ENCODE data around the gene PHF2. TPM values are rescaled to one million over a fixed set of nuclear protein-coding genes. Genes with fewer than 3 reads are reported as not detected.

Gene PHF2
- total and polyA plus RNA-seq, 4 donors = 10.3 to 32.4 (median 27.9) TPM

DNA sequence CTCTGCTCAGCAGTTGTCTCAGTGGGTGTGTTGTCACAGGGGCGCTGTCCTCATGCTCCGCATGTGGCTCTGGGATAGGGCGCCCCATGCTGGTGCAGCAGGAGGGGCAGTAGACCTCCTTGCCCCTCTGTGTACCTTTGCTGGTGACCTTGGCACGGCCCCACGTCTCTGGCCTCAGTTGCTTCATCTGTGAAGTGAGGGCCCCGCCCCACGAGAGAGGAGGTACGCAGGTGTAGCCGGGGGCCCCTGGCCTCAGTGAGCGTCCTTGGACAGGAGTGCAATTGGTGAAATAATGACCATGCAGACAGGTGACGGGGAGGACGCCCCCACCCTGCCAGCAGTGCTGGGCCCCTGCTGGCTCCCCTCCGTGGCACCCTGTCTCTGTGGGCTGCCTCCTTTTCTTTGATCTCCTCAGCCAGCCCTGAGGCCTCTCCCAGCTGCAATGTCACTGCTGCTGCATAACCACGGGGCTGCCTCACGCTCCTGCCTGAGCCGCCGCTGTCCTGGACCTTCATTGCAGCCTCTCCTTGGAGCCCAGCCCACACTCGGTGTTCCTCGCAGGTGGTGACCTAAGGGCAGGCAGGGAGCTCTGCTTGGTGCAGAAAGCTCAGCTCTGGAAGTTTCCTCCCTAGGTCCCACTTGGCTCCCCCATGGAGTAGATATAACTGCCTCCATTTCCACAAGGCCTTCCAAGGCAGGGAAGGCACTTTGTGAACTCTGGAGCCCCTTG lies 57.3 kb downstream of the PHF2 start:
- H3K9me3 ChIP-seq (ENCODE audit: control insufficient read depth, low read length) = no peaks in the 10 kb centered on the region
- intact Hi-C loops (cut with DNase I) = no loop called here
- no peak overlapping the region for H3K27ac ChIP-seq (ENCODE audit: low read depth in 1 of 2, low read length in 2 of 2)
- no peaks in the 10 kb centered on the region for H3K27me3 ChIP-seq (ENCODE audit: control insufficient read depth in 1 of 2, insufficient read depth in 2 of 2, low read length in 1 of 2)
- ATAC-seq (ENCODE audit: low FRiP score) (no peak), DNase-seq (no peak)
- no peaks in the 10 kb centered on the region for H3K4me1 ChIP-seq (ENCODE audit: control insufficient read depth in 1 of 2, insufficient read depth in 2 of 2, low read length in 2 of 2)
- H3K36me3 ChIP-seq (ENCODE audit: control insufficient read depth in 1 of 2, insufficient read depth in 2 of 2, low read length in 1 of 2) = peaks cover 0 to 8% of the 10 kb centered on the region in 2 donors
- no peak overlapping the region for H3K4me3 ChIP-seq (ENCODE audit: low read length in 2 of 2)
- 86% methylated on average over 19 of the region's 19 CpGs for WGBS, 2 donors

GRCh38 chr9:93634311-93635185 lies 58.2 kb downstream of the PHF2 start:
- 86 to 88% methylated on average over 10 of the region's 10 CpGs for WGBS, 2 donors
- H3K36me3 ChIP-seq (ENCODE audit: control insufficient read depth in 1 of 2, insufficient read depth in 2 of 2, low read length in 1 of 2) = peaks cover 0 to 9% of the 10 kb centered on the region in 2 donors
- intact Hi-C loops (cut with DNase I) = no loop called here

DNA sequence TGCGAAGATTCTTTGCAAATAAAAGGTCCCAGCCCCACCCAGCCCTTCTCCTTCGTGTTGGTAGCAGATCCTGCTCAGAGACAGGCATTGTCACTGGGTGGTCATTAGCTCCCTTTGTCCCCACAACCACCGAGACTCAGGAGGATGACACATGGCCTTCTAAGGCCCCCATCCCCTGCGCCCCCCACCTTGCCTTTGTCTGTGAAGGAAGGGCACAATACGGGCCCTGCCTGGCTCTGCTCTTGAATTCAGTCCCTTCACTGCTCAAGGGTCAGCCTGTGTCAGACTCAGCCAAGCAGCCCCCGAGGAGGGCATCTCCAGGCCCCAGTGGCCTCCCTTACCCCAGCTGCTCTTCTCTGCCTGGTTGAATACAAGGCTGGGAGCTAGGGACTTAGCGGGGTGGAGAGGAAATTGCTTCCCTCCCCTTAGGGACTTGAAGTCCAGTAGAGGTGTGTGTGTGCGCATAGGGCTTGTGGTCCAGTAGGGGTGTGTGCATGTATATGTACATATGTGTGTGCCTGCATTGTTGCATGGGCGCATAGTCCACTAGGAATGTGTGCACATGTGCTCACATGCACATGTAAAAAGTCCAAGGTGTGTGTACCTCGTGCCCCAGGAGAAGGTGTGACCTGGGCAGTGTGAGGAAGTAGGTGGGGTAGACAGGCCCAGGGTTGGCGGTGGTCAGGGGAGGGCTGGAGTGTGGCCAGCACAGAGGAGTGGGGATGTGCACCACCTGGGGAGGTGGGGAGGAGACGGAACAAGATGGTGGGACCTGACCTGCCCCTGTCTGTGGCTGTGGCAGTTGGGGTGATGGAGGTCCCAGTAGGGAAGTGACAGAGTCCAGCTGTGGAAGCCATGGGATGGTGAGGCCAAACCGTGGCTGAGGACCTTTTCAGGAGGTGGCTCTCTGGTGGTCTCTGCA lies 59.1 kb downstream of the PHF2 start:
- DNase-seq (no peak), ATAC-seq (ENCODE audit: low FRiP score) (no peak)
- Histone ChIP-seq H3K9me3 (ENCODE audit: control insufficient read depth, low read length) (no peaks in the 10 kb centered on the region), H3K4me1 (ENCODE audit: control insufficient read depth in 1 of 2, insufficient read depth in 2 of 2, low read length in 2 of 2) (no peaks in the 10 kb centered on the region), H3K4me3 (ENCODE audit: low read length in 2 of 2) (no peak overlapping the region), H3K27me3 (ENCODE audit: control insufficient read depth in 1 of 2, insufficient read depth in 2 of 2, low read length in 1 of 2) (no peaks in the 10 kb centered on the region), H3K36me3 (ENCODE audit: control insufficient read depth in 1 of 2, insufficient read depth in 2 of 2, low read length in 1 of 2) (peaks cover 0 to 11% of the 10 kb centered on the region in 2 donors), H3K27ac (ENCODE audit: low read depth in 1 of 2, low read length in 2 of 2) (no peak overlapping the region)
- intact Hi-C loops (cut with DNase I) = no loop called here
- 88 to 92% methylated on average over 13 of the region's 13 CpGs for WGBS, 2 donors

More at GRCh38 chr9:93634311-93635185, 58.2 kb downstream of the PHF2 start:
- ATAC-seq (ENCODE audit: low FRiP score) (no peak), DNase-seq (no peak)
- H3K4me1 ChIP-seq (ENCODE audit: control insufficient read depth in 1 of 2, insufficient read depth in 2 of 2, low read length in 2 of 2) = no peaks in the 10 kb centered on the region
- H3K27me3 ChIP-seq (ENCODE audit: control insufficient read depth in 1 of 2, insufficient read depth in 2 of 2, low read length in 1 of 2) = no peaks in the 10 kb centered on the region
- H3K27ac ChIP-seq (ENCODE audit: low read depth in 1 of 2, low read length in 2 of 2) = no peak overlapping the region
- H3K9me3 ChIP-seq (ENCODE audit: control insufficient read depth, low read length) = no peaks in the 10 kb centered on the region
- H3K4me3 ChIP-seq (ENCODE audit: low read length in 2 of 2) = no peak overlapping the region

DNA sequence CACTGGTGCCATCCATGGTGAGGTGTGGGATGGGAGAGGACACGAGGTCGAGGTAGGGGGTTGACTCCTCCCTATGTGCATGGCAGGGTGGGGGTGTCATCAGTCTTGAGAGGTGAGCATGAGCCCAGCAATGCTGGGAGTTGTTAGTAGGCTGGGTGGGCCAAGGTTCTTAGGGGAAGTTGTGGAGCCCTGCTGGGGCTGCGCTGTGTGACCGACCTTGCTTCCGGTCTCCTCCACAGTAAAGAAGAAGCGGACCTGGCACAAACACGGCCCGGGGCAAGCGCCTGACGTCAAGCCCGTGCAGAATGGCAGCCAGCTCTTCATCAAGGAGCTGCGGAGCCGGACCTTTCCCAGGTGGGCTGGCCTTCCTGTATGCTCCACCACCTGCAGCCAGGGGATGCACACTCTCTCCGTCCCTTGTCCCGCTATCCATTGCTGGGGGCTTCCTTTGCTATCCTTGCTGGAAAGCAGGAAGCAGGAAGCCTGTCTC lies 59.8 kb downstream of the PHF2 start:
- Histone ChIP-seq H3K4me1 (ENCODE audit: control insufficient read depth in 1 of 2, insufficient read depth in 2 of 2, low read length in 2 of 2) (no peaks in the 10 kb centered on the region), H3K36me3 (ENCODE audit: control insufficient read depth in 1 of 2, insufficient read depth in 2 of 2, low read length in 1 of 2) (peaks cover 0 to 9% of the 10 kb centered on the region in 2 donors), H3K27ac (ENCODE audit: low read depth in 1 of 2, low read length in 2 of 2) (no peak overlapping the region), H3K9me3 (ENCODE audit: control insufficient read depth, low read length) (no peaks in the 10 kb centered on the region), H3K4me3 (ENCODE audit: low read length in 2 of 2) (no peak overlapping the region), H3K27me3 (ENCODE audit: control insufficient read depth in 1 of 2, insufficient read depth in 2 of 2, low read length in 1 of 2) (no peaks in the 10 kb centered on the region)
- DNase-seq (peak in 1 of 2 donors; percentile 35), ATAC-seq (ENCODE audit: low FRiP score) (no peak)
- WGBS, 2 donors = 96 to 97% methylated on average over 15 of the region's 15 CpGs
- intact Hi-C loops (cut with DNase I) = no loop called here

- no peaks in the 10 kb centered on the region for H3K9me3 ChIP-seq (ENCODE audit: control insufficient read depth, low read length)
- H3K4me1 ChIP-seq (ENCODE audit: control insufficient read depth in 1 of 2, insufficient read depth in 2 of 2, low read length in 2 of 2) = no peaks in the 10 kb centered on the region
- intact Hi-C loops (cut with DNase I) = no loop called here
- no peak for ATAC-seq (ENCODE audit: low FRiP score)
- no peak overlapping the region for H3K4me3 ChIP-seq (ENCODE audit: low read length in 2 of 2)
- no peak overlapping the region for H3K27ac ChIP-seq (ENCODE audit: low read depth in 1 of 2, low read length in 2 of 2)
- H3K27me3 ChIP-seq (ENCODE audit: control insufficient read depth in 1 of 2, insufficient read depth in 2 of 2, low read length in 1 of 2) = no peaks in the 10 kb centered on the region
- WGBS, 2 donors = 86 to 96% methylated on average over 5 of the region's 5 CpGs
- H3K36me3 ChIP-seq (ENCODE audit: control insufficient read depth in 1 of 2, insufficient read depth in 2 of 2, low read length in 1 of 2) = peaks cover 0 to 9% of the 10 kb centered on the region in 2 donors
- DNase-seq = peak in 1 of 2 donors; percentile 28
Measured at GRCh38 chr9:93636667-93637066, 60.3 kb downstream of the PHF2 start.

DNA sequence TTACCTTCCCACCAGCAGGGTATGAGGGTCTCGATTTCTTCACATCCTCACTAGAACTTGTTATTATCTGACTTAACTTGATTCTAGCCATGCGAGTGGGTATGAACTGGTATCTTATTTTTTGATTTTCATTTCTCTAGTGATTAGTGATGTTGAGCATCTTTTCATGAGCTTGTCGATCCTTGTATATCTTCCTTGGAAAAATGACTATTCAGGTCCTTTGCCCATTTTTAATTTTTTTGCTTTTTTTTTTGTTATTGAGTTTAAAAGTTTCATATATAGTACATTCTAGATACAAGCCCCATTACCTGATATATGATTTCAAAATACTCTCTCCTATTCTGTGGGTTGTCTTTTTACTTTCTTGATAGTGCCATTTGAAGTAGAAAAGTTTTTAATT lies 61.5 kb downstream of the PHF2 start:
- 82 to 100% methylated on average over 3 of the region's 3 CpGs for WGBS, 2 donors
- Histone ChIP-seq H3K4me1 (ENCODE audit: control insufficient read depth in 1 of 2, insufficient read depth in 2 of 2, low read length in 2 of 2) (no peaks in the 10 kb centered on the region), H3K36me3 (ENCODE audit: control insufficient read depth in 1 of 2, insufficient read depth in 2 of 2, low read length in 1 of 2) (peaks cover 0 to 9% of the 10 kb centered on the region in 2 donors), H3K27ac (ENCODE audit: low read depth in 1 of 2, low read length in 2 of 2) (no peak overlapping the region), H3K27me3 (ENCODE audit: control insufficient read depth in 1 of 2, insufficient read depth in 2 of 2, low read length in 1 of 2) (no peaks in the 10 kb centered on the region), H3K4me3 (ENCODE audit: low read length in 2 of 2) (no peak overlapping the region), H3K9me3 (ENCODE audit: control insufficient read depth, low read length) (no peaks in the 10 kb centered on the region)
- ATAC-seq (ENCODE audit: low FRiP score) = no peak
- no peak for DNase-seq
- intact Hi-C loops (cut with DNase I) = no loop called here

- intact Hi-C loops (cut with DNase I) = no loop called here
- Histone ChIP-seq H3K36me3 (ENCODE audit: control insufficient read depth in 1 of 2, insufficient read depth in 2 of 2, low read length in 1 of 2) (peaks cover 0 to 13% of the 10 kb centered on the region in 2 donors), H3K27me3 (ENCODE audit: control insufficient read depth in 1 of 2, insufficient read depth in 2 of 2, low read length in 1 of 2) (no peaks in the 10 kb centered on the region), H3K27ac (ENCODE audit: low read depth in 1 of 2, low read length in 2 of 2) (no peak overlapping the region), H3K4me3 (ENCODE audit: low read length in 2 of 2) (no peak overlapping the region), H3K4me1 (ENCODE audit: control insufficient read depth in 1 of 2, insufficient read depth in 2 of 2, low read length in 2 of 2) (no peaks in the 10 kb centered on the region), H3K9me3 (ENCODE audit: control insufficient read depth, low read length) (no peaks in the 10 kb centered on the region)
- no peak for ATAC-seq (ENCODE audit: low FRiP score)
- DNase-seq = no peak
- 98 to 100% methylated on average over 2 of the region's 2 CpGs for WGBS, 2 donors
Measured at GRCh38 chr9:93640027-93640426, 63.6 kb downstream of the PHF2 start.

- no peak overlapping the region for H3K27ac ChIP-seq (ENCODE audit: low read depth in 1 of 2, low read length in 2 of 2)
- no peaks in the 10 kb centered on the region for H3K4me1 ChIP-seq (ENCODE audit: control insufficient read depth in 1 of 2, insufficient read depth in 2 of 2, low read length in 2 of 2)
- no peaks in the 10 kb centered on the region for H3K9me3 ChIP-seq (ENCODE audit: control insufficient read depth, low read length)
- no peak for DNase-seq
- no peak for ATAC-seq (ENCODE audit: low FRiP score)
- H3K36me3 ChIP-seq (ENCODE audit: control insufficient read depth in 1 of 2, insufficient read depth in 2 of 2, low read length in 1 of 2) = peaks cover 0 to 6% of the 10 kb centered on the region in 2 donors
- no peak overlapping the region for H3K4me3 ChIP-seq (ENCODE audit: low read length in 2 of 2)
- WGBS, 2 donors = 68 to 70% methylated on average over 5 of the region's 5 CpGs
- intact Hi-C loops (cut with DNase I) = no loop called here
- H3K27me3 ChIP-seq (ENCODE audit: control insufficient read depth in 1 of 2, insufficient read depth in 2 of 2, low read length in 1 of 2) = no peaks in the 10 kb centered on the region
Measured at GRCh38 chr9:93642961-93643360, 66.6 kb downstream of the PHF2 start.

Data from aorta (tissue), 5 donors.